Suprapubic skin (tissue), 4 donors: ENCODE measurements around the gene FUOM. TPM values are rescaled to one million over a fixed set of nuclear protein-coding genes. Genes with fewer than 3 reads are reported as not detected.

Experiments
- DNase-seq, 2 donors: peaks; one replicate each; pipeline ENCODE4 v3.0.0-alpha.2; 2019; ENCODE audit warnings: low spot score in 2 of 2
- H3K27ac ChIP-seq: fragments of 200-600 bp; sonication (generic); one replicate; pipeline ENCODE4 v1.5.1; 2019
- H3K27me3 ChIP-seq: fragments of 200-600 bp; sonication (generic); one replicate; pipeline ENCODE4 v1.5.1; 2019
- H3K36me3 ChIP-seq: fragments of 200-600 bp; sonication (generic); one replicate; pipeline ENCODE4 v1.5.1; 2019
- H3K4me1 ChIP-seq: fragments of 200-600 bp; sonication (generic); one replicate; pipeline ENCODE4 v1.5.1; 2019
- H3K4me3 ChIP-seq: fragments of 200-600 bp; sonication (generic); one replicate; pipeline ENCODE4 v1.5.1; 2019; ENCODE audit warnings: mild to moderate bottlenecking
- H3K9me3 ChIP-seq: fragments of 200-600 bp; sonication (generic); one replicate; pipeline ENCODE4 v1.5.1; 2019
- EP300 ChIP-seq: sonication (generic); formaldehyde crosslinking; IDR thresholded peaks from one replicate; pipeline ENCODE4 v1.6.1; 2017; ENCODE audit warnings: antibody characterized with exemption
- POLR2A ChIP-seq, 2 donors: fragments of 450-650 bp; IDR thresholded peaks; one replicate each; pipeline ENCODE4 v1.6.1; 2017; ENCODE audit warnings: antibody characterized with exemption in 2 of 2, mild to moderate bottlenecking in 2 of 2, moderate library complexity in 2 of 2
- POLR2AphosphoS5 ChIP-seq, 3 donors: sonication (generic); formaldehyde crosslinking; IDR thresholded peaks; one replicate each; pipeline ENCODE4 v1.6.1; 2017; ENCODE audit warnings: antibody characterized with exemption in 3 of 3
- WGBS: methylation state at CpG from one replicate; pipeline ENCODE4 v1.1.5; 2018; 5-methylcytosine and 5-hydroxymethylcytosine counted together
- total RNA-seq, 4 donors: library from RNA; depleted of rRNA; stranded (reverse); fragments of >200 nt; gene quantifications; one replicate each; pipeline ENCODE4 v1.1.0, GENCODE V29; 2016
- TF ChIP-seq, protein P1 (sequence below), 2 donors: fragments of 200-600 bp in 1 of 2; fragments of 450-650 bp in 1 of 2; sonication (generic) in 1 of 2; IDR thresholded peaks; one replicate each; pipeline ENCODE4 v1.5.1; 2016 to 2019; ENCODE audit warnings: antibody characterized with exemption in 2 of 2, mild to moderate bottlenecking in 1 of 2, moderate library complexity in 1 of 2

FUOM gene
- total RNA-seq, 4 donors from 2014 or later: 7.8 to 13.8 (median 11.7) TPM

DNA sequence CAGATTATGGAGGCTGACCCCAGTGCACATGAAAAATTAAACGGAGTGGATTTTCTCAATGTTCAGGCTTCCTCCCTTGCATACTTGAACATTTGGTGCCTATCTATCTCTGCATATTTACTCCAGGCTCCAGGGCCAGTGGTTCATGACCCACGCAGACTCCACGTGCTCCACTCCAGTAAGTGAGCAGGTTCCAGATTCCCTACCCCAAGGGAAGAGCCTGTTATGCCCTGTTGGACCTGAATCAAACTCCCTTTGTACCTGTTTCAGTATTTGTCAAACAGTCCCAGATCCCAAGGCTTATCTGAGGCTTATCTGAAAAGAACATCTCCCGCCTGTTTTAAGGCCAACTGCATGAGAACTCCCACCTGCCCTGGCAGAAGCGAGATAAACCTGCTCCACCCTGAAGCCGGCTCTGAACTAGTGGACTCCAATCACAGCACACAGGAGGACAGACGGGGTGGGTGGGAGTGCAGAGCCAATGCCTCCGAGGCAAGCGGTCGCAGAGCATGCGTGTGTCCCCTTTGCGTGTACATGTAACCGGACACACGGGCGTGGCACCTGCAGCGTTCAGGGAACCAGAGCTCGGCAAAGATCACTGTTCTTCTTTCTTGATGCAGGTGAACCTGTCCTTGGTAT, 2.3 kb upstream of the FUOM start:
- Histone ChIP-seq H3K27me3 (no peaks in the 10 kb centered on the region), H3K4me3 (no peak overlapping the region), H3K27ac (no peak overlapping the region), H3K36me3 (peaks cover 27% of the 10 kb centered on the region), H3K4me1 (peaks cover 37% of the 10 kb centered on the region), H3K9me3 (no peaks in the 10 kb centered on the region)
- TF ChIP-seq POLR2A (IDR thresholded peaks at IDR 0.05) (no peak), POLR2AphosphoS5 (IDR thresholded peaks at IDR 0.05) (no peak), EP300 (no peak)
- TF ChIP-seq, protein P1, sequence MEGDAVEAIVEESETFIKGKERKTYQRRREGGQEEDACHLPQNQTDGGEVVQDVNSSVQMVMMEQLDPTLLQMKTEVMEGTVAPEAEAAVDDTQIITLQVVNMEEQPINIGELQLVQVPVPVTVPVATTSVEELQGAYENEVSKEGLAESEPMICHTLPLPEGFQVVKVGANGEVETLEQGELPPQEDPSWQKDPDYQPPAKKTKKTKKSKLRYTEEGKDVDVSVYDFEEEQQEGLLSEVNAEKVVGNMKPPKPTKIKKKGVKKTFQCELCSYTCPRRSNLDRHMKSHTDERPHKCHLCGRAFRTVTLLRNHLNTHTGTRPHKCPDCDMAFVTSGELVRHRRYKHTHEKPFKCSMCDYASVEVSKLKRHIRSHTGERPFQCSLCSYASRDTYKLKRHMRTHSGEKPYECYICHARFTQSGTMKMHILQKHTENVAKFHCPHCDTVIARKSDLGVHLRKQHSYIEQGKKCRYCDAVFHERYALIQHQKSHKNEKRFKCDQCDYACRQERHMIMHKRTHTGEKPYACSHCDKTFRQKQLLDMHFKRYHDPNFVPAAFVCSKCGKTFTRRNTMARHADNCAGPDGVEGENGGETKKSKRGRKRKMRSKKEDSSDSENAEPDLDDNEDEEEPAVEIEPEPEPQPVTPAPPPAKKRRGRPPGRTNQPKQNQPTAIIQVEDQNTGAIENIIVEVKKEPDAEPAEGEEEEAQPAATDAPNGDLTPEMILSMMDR (IDR thresholded peaks at IDR 0.05): no peak
- no peak for DNase-seq
- 66% methylated on average over 17 of the region's 17 CpGs for WGBS

DNA sequence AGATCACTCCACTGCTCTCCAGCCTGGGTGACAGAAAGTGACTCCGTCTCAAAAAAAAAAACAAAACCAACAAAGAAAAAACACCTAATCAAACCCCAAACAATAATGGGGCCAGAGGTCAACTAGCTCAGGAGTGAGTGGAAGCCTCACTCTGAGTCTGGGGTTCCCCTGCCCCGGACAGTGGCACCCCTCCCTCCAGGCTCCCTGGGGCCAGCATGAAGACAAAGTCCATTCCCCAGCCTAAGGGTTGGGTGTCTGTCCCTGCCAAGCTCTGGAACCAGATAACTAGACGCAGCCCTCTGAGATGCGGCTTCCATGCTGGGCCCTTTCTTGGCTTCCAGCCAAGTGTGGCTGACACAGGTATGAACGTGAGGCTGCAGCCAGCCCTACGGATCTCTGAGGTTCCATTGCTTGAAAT, 1.7 kb upstream of the FUOM start:
- no peaks in the 10 kb centered on the region for H3K27me3 ChIP-seq
- peaks cover 22% of the 10 kb centered on the region for H3K36me3 ChIP-seq
- no peaks in the 10 kb centered on the region for H3K9me3 ChIP-seq
- WGBS: 30% methylated on average over 6 of the region's 6 CpGs
- no peak overlapping the region for H3K27ac ChIP-seq
- H3K4me3 ChIP-seq: no peak overlapping the region
- peaks cover 32% of the 10 kb centered on the region for H3K4me1 ChIP-seq
- TF ChIP-seq EP300: no peak
- TF ChIP-seq POLR2A (IDR thresholded peaks at IDR 0.05): no peak
- no peak for TF ChIP-seq POLR2AphosphoS5 (IDR thresholded peaks at IDR 0.05)
- TF ChIP-seq, protein P1 (IDR thresholded peaks at IDR 0.05): no peak
- no peak for DNase-seq

DNA sequence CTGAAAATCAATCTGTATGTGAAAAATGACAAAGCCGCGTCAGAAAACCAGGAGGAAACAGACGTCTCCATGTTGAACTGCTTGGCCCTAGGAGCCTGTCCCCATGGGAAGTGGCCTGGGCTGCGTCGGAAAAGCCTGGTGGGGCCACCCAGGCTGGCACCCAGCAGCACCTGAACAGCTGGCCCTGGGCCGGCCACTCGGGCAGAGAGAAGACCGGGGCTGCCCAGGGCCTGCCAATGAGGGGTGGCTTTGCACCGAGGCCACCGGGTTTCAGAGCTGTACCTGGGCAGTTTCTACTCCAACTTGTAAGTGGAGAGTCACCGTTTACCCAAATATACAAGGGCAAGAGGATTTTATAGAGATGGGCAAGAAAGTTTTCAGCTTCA, 1.1 kb upstream of the FUOM start:
- peak overlapping the region; percentile 29 for H3K27ac ChIP-seq
- no peak overlapping the region for H3K4me3 ChIP-seq
- WGBS: 69% methylated on average over 11 of the region's 11 CpGs
- H3K9me3 ChIP-seq: no peaks in the 10 kb centered on the region
- TF ChIP-seq POLR2AphosphoS5 (IDR thresholded peaks at IDR 0.05) (no peak), POLR2A (IDR thresholded peaks at IDR 0.05) (no peak), EP300 (no peak)
- TF ChIP-seq, protein P1 (IDR thresholded peaks at IDR 0.05): no peak
- H3K4me1 ChIP-seq: peaks cover 29% of the 10 kb centered on the region
- H3K36me3 ChIP-seq: peaks cover 16% of the 10 kb centered on the region
- no peaks in the 10 kb centered on the region for H3K27me3 ChIP-seq
- DNase-seq: no peak

DNA sequence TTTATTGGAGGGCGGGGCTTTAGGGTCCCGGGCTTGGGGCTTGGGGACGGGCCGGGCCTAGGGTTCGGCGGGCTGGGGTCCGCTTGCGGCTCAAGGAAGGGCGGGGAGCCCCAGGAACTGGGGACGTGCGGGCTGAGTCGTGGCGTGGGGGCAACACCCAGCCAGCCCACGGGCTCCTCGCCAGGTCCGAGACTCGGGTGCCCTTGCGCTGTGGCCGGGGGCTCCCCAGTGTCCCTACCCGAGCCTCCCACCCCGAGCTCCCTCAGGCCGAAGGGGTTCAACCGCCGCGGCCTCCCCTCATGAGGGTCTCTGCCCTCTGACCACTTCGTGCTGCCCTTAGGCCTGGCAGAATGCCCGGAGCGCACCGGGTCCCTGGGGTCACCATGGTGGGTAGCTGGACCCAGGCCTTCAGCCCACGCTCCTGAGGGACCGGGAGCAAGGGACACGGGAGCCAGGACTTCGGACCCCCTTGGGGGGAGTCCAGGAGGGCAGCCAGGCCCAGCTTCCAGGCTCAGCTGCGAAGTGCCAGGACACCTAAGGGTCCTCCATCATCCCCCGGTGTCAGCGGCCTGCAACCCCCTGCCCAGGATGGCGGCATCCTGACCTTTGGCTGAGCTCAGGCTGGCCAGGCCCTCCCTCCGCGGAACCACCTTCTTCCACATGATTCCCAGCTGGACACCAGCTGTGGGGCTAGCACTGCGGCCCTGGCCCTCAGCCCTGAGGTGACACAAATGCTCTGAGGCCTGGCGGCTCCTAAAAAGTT, 524 bp upstream of the FUOM start:
- peak overlapping the region; percentile 78 for H3K4me3 ChIP-seq
- no peaks in the 10 kb centered on the region for H3K9me3 ChIP-seq
- TF ChIP-seq POLR2A (IDR thresholded peaks at IDR 0.05): no peak
- TF ChIP-seq EP300: no peak
- TF ChIP-seq, protein P1 (IDR thresholded peaks at IDR 0.05): no peak
- TF ChIP-seq POLR2AphosphoS5 (IDR thresholded peaks at IDR 0.05): no peak
- DNase-seq: no peak
- peaks cover 13% of the 10 kb centered on the region for H3K36me3 ChIP-seq
- H3K27me3 ChIP-seq: no peaks in the 10 kb centered on the region
- peaks cover 32% of the 10 kb centered on the region for H3K4me1 ChIP-seq
- peak overlapping the region; percentile 29 for H3K27ac ChIP-seq
- 64% methylated on average over 7 of the region's 41 CpGs for WGBS

DNA sequence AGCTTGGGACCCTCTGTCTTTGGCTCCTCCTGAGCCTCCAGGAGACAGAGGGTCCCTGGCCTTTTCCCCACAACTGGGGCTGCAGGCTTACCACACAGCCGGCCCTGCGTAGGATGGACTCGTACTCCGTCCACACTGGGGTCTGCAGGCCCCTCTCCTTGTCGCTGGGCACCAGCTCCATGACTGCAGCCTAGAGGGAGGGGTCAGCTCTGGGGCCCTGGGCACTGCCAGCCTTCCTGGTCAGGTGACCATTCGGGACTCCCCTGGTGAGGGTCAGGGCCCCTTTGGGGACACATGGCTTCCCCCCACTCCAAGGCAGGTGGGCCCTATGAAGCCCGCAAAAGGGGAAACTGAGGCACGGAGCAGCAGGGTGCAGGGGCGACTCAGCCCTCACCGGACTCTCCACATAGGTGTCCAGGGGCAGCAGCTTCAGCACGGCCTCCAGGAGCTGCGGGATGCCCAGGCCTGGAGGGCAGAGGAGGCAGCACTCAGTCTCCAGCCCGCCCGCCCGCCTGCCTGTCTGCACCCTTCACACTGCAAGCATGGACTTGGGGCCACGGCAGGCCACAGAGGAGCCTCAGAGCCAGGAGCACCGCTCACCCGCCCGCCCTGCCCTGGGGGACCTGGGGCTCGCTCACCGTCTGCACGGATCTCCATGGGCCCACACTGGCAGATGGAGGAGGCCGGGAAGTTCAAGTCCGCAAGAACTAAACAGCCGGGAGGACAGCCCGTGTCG, 1.1 kb downstream of the FUOM start:
- Histone ChIP-seq H3K27me3 (no peaks in the 10 kb centered on the region), H3K36me3 (peaks cover under 1% of the 10 kb centered on the region), H3K27ac (no peak overlapping the region), H3K4me1 (peaks cover 35% of the 10 kb centered on the region), H3K4me3 (peak overlapping the region; percentile 78), H3K9me3 (no peaks in the 10 kb centered on the region)
- no peak for DNase-seq
- WGBS: 80% methylated on average over 7 of the region's 27 CpGs
- TF ChIP-seq EP300 (no peak), POLR2AphosphoS5 (IDR thresholded peaks at IDR 0.05) (no peak), POLR2A (IDR thresholded peaks at IDR 0.05) (no peak)
- TF ChIP-seq, protein P1 (IDR thresholded peaks at IDR 0.05): no peak
